Mucosa of stomach (tissue), 1 donor: ENCODE data around the gene ZC3H10.

Experiments
- H3K27me3 ChIP-seq: one replicate; pipeline ENCODE4 v1.7.0; 2013; ENCODE audit warnings: mild to moderate bottlenecking, low read length; ENCODE audit not compliant: control insufficient read depth, insufficient read depth
- H3K36me3 ChIP-seq: one replicate; pipeline ENCODE4 v1.7.0; 2013; ENCODE audit warnings: low read length; ENCODE audit not compliant: control insufficient read depth, insufficient read depth
- H3K4me1 ChIP-seq: one replicate; pipeline ENCODE4 v1.7.0; 2013; ENCODE audit warnings: mild to moderate bottlenecking, low read length; ENCODE audit not compliant: control insufficient read depth, insufficient read depth
- H3K4me3 ChIP-seq: one replicate; pipeline ENCODE4 v1.7.0; 2013; ENCODE audit warnings: low read length
- H3K9ac ChIP-seq: one replicate; pipeline ENCODE4 v1.7.0; 2013; ENCODE audit warnings: mild to moderate bottlenecking, low read length, moderate library complexity
- H3K9me3 ChIP-seq: one replicate; pipeline ENCODE4 v1.7.0; 2013; ENCODE audit warnings: mild to moderate bottlenecking, low read length, moderate library complexity; ENCODE audit not compliant: control insufficient read depth
- donor health status: Pancreatic carcinoma.

ZC3H10 gene

DNA sequence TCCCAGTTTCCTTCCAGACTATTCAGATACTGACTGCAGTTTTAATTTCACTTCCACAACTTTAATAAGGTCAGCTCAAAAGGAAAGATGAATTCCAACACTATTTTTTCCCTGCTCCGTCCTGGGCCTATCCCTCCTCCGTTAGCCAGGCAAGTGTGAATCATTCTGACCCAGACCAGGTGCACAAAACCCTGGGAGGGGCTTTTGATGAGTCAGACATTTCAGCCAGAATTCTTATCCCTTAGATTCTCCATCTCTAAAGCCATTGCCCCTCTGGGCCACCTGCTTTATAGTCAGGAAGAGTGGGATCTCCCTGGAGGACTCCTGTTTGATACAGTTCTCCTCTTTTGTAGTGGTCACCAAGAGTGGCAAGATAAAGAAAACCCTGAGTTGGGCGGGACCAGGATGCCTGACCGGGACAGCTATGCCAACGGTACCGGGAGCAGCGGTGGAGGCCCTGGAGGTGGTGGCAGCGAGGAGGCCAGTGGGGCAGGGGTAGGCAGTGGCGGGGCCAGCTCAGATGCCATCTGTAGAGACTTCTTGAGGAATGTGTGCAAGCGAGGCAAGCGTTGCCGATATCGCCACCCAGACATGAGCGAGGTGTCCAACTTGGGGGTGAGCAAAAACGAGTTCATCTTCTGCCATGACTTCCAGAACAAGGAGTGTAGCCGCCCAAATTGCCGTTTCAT is 2.2 kb downstream of the ZC3H10 start:
- no peaks in the 10 kb centered on the region for H3K27me3 ChIP-seq
- no peak overlapping the region for H3K4me3 ChIP-seq
- H3K4me1 ChIP-seq = peaks cover 13% of the 10 kb centered on the region
- H3K9me3 ChIP-seq = no peaks in the 10 kb centered on the region
- no peak overlapping the region for H3K9ac ChIP-seq
- H3K36me3 ChIP-seq = no peaks in the 10 kb centered on the region

GRCh38 chr12:56121204-56121870 is 3.3 kb downstream of the ZC3H10 start:
- peaks cover 15% of the 10 kb centered on the region for H3K4me1 ChIP-seq
- H3K27me3 ChIP-seq = no peaks in the 10 kb centered on the region
- H3K4me3 ChIP-seq = no peak overlapping the region
- no peaks in the 10 kb centered on the region for H3K9me3 ChIP-seq
- H3K36me3 ChIP-seq = no peaks in the 10 kb centered on the region
- no peak overlapping the region for H3K9ac ChIP-seq

GRCh38 chr12:56122637-56123036 is 4.6 kb downstream of the ZC3H10 start:
- Histone ChIP-seq H3K36me3 (no peaks in the 10 kb centered on the region), H3K27me3 (no peaks in the 10 kb centered on the region), H3K9me3 (no peaks in the 10 kb centered on the region), H3K4me1 (peaks cover 25% of the 10 kb centered on the region), H3K9ac (no peak overlapping the region), H3K4me3 (no peak overlapping the region)

DNA sequence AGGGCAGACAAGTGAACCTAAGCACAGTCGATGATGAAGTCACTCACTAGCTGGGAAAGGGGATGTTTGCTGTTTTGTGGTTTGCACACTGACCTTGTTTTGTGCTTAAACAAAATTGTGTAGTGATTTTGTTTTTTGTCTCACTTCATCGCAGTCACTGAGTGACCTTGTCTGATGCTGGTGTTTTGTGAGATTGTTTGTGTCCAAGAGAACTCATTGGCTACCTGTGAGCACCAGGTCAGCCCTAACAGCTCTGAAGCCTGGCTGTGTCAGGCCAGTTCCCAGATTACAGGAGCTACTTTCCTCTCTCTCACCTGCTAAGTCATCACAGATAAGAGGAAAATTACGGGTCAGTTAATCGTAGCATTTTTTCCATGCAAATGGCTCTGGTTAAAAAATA is 6.1 kb downstream of the ZC3H10 start:
- Histone ChIP-seq H3K36me3 (no peaks in the 10 kb centered on the region), H3K27me3 (no peaks in the 10 kb centered on the region), H3K4me3 (no peak overlapping the region), H3K4me1 (peaks cover 23% of the 10 kb centered on the region), H3K9me3 (no peaks in the 10 kb centered on the region), H3K9ac (no peak overlapping the region)

GRCh38 chr12:56126732-56127239 is 8.7 kb downstream of the ZC3H10 start:
- H3K27me3 ChIP-seq = no peaks in the 10 kb centered on the region
- H3K36me3 ChIP-seq = peaks cover 8% of the 10 kb centered on the region
- peak overlapping the region; percentile 48 for H3K9ac ChIP-seq
- H3K9me3 ChIP-seq = no peaks in the 10 kb centered on the region
- H3K4me3 ChIP-seq = no peak overlapping the region
- peaks cover 22% of the 10 kb centered on the region for H3K4me1 ChIP-seq

GRCh38 chr12:56127485-56127887 is 9.4 kb downstream of the ZC3H10 start:
- H3K36me3 ChIP-seq = peaks cover 14% of the 10 kb centered on the region
- H3K9ac ChIP-seq = peak overlapping the region; percentile 48
- H3K4me3 ChIP-seq = peak overlapping the region; percentile 1
- peaks cover 22% of the 10 kb centered on the region for H3K4me1 ChIP-seq
- H3K9me3 ChIP-seq = no peaks in the 10 kb centered on the region
- H3K27me3 ChIP-seq = no peaks in the 10 kb centered on the region

DNA sequence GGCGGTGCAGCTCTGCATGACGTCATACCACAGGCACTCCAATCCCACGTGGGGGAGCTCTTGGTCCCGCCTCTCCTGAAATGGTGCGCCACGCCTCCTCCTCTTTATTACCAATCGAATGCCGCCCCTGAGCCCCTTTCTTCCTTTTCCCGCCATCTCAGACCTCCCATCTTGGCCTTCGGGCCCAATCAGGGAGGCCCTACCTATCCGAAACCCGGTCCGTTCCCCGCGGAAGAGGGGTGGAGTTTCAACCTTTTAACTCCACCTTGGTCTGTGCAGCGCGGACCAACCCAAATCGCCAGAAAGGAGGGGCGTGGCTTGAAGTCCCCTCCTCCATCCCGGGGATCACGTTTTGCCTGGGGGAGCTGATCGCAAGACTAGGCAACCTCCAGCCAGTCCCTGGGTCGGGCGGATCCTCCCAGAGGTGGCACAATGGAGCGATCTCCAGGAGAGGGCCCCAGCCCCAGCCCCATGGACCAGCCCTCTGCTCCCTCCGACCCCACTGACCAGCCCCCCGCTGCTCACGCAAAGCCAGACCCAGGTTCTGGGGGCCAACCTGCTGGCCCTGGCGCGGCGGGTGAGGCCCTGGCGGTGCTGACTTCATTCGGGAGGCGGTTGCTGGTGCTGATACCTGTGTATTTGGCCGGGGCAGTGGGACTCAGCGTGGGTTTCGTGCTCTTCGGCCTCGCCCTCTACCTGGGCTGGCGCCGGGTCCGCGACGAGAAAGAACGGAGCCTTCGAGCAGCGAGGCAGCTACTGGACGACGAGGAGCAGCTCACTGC is 10.0 kb downstream of the ZC3H10 start, which contains the start of gene ESYT1:
TSS of gene ESYT1 (plus strand) at position 380 of the 782 bp plus-strand sequence. CDS start at position 433, 53 bp downstream.
- Histone ChIP-seq H3K4me3 (peak within 1 kb of the TSS; percentile 83), H3K9me3 (no peaks in the 10 kb centered on the region), H3K27me3 (no peaks in the 10 kb centered on the region), H3K4me1 (peaks cover 22% of the 10 kb centered on the region), H3K36me3 (peaks cover 14% of the 10 kb centered on the region), H3K9ac (peak within 1 kb of the TSS; percentile 79)

DNA sequence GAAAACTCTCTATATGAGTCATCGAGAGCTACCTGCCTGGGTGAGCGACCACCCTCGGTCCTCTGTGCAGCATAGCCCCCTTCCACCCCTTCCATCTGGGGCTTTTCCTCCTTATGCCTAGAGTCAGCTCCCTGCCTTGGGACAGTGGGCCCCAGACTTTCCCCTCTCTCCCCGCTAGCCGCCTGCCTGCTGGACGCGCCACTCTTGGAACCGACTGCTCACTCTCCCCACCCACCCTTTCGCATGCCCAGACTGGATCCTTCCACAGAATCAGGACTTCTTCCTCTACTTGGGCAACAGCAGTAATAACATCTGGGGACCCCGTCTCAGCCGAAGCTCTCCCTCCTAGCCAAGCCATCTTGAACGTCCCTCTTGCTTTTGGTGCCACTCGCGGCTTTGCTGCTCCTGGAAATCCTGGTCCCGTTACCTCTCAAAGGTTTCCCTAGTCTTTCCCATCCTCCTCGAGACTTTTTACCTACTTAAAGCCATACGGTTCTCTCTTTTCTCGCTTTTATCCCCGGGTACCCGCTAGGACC is 10.7 kb downstream of the ZC3H10 start:
- Histone ChIP-seq H3K9me3 (no peaks in the 10 kb centered on the region), H3K4me3 (peak overlapping the region; percentile 83), H3K36me3 (peaks cover 15% of the 10 kb centered on the region), H3K27me3 (no peaks in the 10 kb centered on the region), H3K4me1 (peaks cover 22% of the 10 kb centered on the region), H3K9ac (peak overlapping the region; percentile 79)

DNA sequence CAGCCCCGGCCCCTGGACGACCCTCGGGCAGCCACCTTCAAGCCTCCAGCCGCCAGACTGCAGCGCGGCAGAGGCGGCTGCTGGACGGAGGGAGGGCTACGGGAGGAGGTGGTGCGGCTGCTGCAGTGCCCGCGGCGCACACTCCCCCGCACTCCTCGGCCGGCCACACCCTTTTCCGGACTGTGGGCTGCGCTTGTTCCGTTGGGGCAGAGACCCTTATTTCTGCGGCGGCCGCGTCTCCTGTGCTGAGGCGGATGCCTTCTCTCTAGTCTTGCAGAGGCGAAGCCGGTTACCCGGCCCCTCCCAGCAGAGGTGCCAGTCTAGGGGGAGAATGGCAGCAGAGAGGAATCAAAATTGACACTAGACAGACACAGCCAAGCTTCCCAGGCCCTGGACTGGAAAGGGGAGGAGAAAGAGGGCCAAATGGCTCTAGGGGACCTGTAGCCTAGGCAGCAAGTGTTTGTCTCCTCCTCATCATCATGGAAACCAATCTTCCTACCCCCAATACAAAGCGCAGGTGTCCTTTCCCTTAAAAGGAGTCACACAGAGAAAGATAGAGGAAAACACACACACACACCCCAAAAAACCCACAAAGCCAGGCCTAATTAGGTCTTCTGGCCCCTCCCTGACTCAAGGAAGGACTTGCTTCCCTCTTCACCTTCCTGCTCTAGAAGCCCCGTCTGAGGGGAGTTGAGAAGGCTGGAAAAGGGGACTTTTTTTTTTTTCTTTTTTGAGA is 11.3 kb downstream of the ZC3H10 start:
- H3K9ac ChIP-seq = peak overlapping the region; percentile 79
- peaks cover 22% of the 10 kb centered on the region for H3K4me1 ChIP-seq
- no peaks in the 10 kb centered on the region for H3K9me3 ChIP-seq
- H3K4me3 ChIP-seq = peak overlapping the region; percentile 83
- no peaks in the 10 kb centered on the region for H3K27me3 ChIP-seq
- H3K36me3 ChIP-seq = peaks cover 21% of the 10 kb centered on the region

DNA sequence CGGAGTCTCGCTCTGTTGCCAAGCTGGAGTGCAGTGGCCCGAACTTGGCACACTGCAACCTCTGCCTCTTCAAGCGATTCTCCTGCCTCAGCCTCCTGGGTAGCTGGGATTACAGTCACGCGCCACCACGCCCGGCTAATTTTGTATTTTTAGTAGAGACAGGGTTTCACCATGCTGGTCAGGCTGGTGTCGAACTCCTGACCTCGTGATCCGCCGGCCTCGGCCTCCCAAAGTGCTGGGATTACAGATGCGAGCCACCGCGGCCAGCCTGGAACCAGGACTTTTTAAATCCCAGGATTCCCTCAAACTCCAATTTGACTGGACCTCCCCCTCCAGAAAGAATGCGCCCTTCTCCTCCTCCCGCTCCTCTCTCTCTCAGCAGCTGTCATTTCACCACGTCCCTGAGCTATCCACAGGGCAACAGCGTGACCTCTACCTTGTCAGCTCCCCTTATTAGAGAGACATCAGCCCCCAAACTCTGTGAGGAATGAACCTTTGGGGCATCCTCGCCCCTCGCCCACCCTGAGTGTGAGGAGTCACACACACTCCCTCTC is 12.0 kb downstream of the ZC3H10 start:
- H3K4me3 ChIP-seq = no peak overlapping the region

GRCh38 chr12:56130876-56131275 is 12.8 kb downstream of the ZC3H10 start:
- peaks cover 22% of the 10 kb centered on the region for H3K4me1 ChIP-seq
- no peak overlapping the region for H3K4me3 ChIP-seq
- no peaks in the 10 kb centered on the region for H3K27me3 ChIP-seq
- no peak overlapping the region for H3K9ac ChIP-seq
- H3K9me3 ChIP-seq = no peaks in the 10 kb centered on the region
- H3K36me3 ChIP-seq = peaks cover 23% of the 10 kb centered on the region

More for the DNA sequence above, 12.0 kb downstream of the ZC3H10 start:
- Histone ChIP-seq H3K36me3 (peaks cover 23% of the 10 kb centered on the region), H3K4me1 (peaks cover 22% of the 10 kb centered on the region), H3K27me3 (no peaks in the 10 kb centered on the region), H3K9ac (peak overlapping the region; percentile 79), H3K9me3 (no peaks in the 10 kb centered on the region)
